GM19452 (cell line): Measurements from ENCODE around the gene PRR7.

Experiments
- ATAC-seq: cut with Tn5 transposase; IDR thresholded peaks from one replicate; pipeline ENCODE4 v1.9.1; 2021; ENCODE audit not compliant: unreplicated experiment

The PRR7 gene

DNA sequence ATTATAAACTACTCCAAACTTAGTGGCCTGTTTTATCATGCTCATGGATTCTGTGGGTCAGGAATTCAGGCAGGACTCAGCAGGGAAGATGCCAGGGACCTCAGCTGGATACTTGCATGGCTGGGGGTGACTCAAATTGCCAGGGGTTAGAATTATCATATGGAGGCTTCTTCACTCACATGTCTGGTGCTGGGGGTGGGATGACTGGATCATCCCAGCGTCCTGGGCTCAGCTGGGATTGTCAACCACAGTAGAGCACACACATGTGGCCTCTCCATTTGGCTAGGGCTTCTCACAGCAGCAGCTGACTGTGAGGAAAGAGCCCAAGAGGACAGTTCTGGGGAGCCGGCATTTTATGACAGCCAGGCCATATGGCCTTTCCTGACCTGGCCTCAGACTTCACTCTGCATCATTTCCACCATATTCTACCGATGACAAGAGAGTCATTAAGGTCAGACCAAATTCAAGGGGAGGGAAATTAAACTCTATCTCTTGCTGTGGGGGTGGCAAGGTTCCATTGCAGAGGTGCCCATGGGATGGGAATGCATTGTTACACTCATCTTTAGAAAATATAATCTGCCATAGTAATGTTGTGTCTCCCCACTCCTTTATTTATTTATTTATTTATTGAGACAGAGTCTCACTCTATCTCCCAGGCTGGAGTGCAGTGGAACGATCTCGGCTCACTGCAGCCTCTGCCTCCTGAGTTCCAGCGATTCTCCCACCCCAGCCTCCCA is 25.4 kb upstream of the PRR7 start:
- no peak for ATAC-seq

GRCh38 chr5:177423671-177424070 is 22.9 kb upstream of the PRR7 start:
- ATAC-seq = no peak

DNA sequence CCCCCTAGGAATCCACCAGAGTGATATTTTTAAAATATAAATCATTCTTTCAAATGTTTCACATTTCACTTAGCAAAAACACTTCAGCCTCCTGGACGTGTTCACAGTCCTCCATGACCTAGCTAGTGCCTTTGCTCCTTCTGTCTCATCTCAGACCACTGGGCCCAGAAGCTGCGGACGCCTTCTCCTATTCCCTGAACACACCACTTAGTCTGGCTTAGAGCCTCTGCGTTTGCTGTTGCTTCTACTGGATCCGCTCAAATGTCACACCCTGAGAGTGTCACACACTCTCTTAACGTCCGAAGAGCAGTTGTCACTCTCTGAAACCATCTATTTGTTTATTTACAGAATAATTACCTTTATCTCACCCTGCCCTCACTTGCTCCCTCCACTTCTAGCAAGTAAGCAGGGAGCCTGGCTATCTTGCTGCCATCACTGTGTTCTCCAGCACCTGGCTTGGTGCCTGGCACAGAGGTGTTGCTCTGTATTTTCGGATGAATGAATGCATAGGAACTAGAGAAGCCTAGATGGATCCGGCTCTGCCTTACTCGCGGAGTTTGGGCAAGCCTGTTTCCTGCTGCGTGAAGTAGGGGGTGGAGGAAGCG is 21.3 kb upstream of the PRR7 start:
- no peak for ATAC-seq

DNA sequence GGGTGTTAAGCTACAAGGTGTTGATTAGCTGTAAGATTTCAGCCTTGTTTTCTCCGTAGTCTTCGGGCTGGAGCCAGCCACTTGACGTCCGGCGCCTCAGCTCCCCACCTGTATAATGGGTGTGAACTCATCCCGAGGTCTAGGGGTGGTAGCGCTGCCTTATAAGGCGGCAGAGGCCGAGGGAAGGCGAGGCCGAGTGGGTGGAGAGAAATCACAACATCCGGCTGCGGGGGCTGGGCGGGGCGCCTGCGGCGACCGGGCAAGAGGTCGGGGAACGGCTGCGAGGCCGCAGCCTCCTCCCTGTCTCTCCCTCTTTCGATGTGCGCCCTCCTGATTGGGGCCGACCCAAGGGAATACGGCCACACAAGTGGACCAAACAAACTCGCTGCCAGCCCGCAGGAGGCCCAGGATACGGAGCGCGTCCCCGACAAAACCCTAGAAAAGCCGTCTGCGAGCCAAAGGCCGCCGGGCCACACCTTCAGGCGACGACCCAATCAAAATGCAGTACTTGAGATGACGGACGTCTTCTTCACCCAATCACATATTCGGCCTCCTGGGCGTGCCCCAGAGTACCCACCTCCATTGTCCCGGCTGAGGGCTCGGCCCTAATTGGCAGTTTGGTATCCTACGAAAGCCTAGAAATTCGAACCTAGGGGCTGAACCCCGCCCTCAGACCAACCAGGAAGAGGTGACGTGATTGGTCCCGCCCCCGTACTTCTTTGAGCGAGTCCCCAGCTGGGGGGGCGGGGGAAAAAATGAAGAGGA is 20.6 kb upstream of the PRR7 start:
- ATAC-seq = peak; percentile 73

GRCh38 chr5:177426566-177427210 is 19.9 kb upstream of the PRR7 start, which contains the start of gene GRK6:
Gene GRK6 (plus strand): TSS chr5:177426676. CDS start chr5:177426846, 170 bp downstream.
- ATAC-seq = peak; percentile 5

DNA sequence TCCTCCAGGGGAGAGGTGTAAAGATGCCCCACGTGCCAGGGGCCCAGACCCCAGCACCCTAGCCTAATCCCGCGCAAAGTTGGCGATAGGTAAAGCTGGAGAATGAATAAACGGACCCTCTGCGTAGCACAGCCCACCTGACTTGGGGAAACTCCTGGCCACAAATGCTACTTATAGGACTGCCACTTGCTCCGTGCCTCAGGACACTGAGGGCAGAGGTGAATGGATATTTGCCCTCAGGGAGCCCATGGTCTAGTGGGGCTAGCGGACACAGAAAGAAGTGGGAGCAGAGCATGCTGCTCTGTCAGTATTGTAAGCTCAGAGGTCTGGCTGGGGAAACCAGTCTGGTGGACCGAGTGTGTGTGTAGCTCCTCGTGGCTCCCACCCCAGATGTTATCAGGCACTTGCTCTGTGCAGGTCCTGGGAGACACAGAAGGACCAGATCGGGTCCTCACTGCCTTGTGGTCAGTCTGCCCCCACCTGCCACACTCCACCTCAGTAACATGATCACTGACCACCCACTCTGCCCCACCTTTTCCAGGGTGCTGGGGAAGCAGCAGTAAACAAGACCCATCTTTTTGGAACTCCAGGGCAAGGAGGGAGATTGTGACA is 19.3 kb upstream of the PRR7 start:
- ATAC-seq = no peak

- no peak for ATAC-seq
Measured at GRCh38 chr5:177427919-177428573, 18.6 kb upstream of the PRR7 start.

DNA sequence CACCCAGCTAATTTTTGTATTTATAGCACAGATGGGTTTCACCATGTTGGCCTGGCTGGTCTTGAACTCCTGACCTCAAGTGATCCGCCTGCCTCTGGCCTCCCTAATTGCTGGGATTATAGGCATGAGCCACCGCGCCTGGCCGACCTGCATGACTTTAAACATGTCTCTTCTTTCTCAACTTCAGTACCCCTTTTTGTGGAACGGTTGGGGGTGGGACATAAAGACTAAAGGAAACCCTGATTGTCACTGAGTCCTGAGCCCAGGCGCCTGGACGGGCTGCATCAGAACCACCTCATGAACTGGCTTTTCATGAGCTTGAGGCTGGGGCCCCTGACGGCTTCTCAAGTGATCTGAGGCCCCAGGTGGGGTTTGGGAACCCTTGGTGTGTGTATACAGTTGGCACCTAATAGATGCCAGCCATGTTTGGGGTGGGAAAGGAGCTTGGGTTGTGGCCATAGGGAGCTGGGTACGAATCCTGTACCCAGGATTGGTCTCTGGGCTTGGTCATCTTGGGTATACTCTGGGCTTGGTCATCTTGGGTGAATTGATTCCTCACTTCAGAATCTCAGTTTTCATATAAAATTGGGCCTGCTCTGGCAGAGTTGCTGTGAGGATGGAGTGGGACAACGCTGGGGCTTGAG is 17.9 kb upstream of the PRR7 start:
- ATAC-seq = no peak

GRCh38 chr5:177429248-177430040 is 17.2 kb upstream of the PRR7 start:
- no peak for ATAC-seq

DNA sequence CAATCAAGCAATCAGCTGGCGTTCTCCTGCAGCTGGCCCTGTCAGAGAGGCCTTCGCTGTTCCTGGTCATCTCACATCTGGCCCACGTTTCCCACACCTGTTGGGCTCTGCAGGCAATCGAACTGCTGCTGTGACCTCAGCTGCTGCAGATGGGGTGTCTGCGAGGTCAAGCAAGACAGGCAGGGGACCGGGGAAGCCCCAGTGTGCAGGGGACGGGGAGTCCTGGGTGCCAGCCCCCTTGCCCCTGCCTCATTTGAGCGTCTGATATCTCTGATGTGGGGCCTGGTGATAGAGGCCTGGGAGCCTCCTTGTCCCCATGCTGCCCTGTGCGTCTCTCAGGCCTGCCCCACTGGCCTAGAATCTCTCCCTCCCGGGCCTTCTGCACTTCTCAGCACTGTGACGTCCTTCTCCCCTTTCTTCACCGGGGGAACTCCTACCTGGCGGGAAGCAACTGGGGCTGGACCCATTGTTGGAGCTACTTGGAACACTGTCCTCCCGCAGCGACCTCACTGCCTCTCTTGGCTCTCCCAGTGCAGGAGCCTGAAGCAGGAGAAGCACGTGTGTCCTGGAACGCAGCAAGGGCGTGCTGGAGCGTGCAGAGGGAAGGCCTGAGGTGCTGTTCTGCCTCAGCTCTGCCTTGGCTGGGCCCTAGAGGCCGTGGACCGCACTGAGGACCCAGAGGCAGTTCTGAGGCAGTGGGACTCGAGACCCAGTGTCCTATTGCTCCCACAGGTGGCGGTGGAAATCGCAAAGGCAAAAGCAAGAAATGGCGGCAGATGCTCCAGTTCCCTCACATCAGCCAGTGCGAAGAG is 16.3 kb upstream of the PRR7 start:
- no peak for ATAC-seq

DNA sequence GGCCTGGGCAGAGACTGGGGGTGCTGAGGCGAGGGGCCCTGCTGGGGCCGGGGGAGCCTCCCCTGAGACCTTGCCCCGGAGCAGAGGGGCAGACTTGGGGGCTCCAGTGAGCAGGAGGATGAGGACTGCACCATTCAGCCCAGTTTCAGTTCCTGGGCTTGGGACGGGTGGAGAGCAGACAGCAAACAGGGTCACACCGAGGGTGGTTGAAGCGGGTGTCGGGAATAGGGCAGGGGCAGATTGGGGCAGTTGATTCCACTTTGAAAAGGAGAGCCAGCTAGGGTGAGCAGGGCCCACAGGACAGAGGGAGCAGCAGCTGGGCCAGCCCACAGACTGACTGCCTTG is 15.7 kb upstream of the PRR7 start:
- no peak for ATAC-seq

GRCh38 chr5:177431317-177432142 is 15.1 kb upstream of the PRR7 start:
- peak; percentile 45 for ATAC-seq

DNA sequence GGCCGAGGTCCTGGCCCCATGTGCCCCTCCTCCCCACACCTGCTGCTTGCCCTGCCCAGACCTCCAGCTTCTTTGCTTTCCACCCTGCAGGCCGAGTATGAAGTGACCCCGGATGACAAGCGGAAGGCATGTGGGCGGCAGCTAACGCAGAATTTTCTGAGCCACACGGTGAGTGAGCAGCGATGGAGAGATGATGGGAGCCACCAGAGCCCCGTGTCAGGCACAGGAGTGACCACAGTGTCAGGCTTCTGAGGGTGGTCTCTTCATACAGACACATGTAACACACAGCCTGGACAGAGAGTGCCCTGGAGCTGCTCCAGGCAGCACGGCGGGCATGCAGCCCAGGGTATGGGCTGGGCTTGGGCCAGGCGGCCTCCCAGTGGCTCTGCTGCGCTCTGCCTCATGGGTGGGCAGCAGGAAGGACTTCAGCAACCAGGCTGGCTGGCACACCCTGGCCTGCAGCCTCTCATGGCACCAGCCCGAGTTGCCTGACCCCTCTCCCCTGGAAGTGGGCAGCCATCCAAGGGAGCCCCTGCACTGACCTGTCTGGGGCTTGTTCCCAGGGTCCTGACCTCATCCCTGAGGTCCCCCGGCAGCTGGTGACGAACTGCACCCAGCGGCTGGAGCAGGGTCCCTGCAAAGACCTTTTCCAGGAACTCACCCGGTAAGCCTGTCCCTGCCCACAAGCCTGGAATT is 14.3 kb upstream of the PRR7 start:
- no peak for ATAC-seq

- no peak for ATAC-seq
Measured at GRCh38 chr5:177432839-177433657, 13.6 kb upstream of the PRR7 start.

DNA sequence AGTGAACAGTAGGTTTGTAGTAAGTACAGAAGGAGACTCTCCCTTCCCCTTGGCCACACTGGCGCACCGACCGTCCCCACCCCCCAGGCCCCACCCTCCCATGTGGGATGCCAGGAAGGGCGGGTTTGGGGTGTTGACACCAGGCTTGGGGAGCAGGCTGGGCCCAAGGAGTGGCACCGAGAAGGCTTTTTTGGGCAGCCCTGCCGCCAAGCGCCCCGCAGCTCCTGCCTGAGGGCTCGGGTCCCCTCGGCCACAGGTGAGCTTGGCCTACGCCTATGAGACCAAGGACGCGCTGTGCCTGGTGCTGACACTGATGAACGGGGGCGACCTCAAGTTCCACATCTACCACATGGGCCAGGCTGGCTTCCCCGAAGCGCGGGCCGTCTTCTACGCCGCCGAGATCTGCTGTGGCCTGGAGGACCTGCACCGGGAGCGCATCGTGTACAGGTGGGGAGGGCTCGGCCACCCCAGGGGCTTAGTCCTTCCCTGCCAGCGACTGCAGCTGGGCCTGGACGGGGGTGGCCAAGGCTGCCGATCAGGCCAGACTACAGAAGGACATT is 12.9 kb upstream of the PRR7 start:
- no peak for ATAC-seq

DNA sequence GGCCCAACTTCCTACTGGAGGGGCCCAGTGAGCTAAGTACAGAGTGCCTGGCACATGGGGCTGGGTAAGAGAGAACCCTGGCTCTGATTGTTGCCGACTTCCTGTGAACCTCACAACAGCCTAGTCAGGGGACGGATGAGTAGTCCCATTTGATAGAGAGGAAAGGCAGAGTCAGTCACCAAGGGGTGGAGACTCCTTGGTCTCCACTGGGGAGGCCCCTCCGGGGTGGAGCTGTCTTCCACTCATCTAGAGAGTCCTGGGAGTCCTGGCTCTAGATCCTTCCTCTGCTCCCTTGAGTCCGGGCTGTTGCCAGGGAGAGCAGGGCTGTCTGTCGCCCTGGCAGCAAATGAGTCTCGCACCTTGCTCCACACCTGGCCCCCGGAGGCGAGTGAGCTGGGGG is 12.2 kb upstream of the PRR7 start:
- no peak for ATAC-seq
